GM13977 (cell line): ENCODE results near the gene ENPEP.
"Not testable (repeated sequence)": the region's sequence is repeated elsewhere in the genome, so short reads cannot be mapped to it uniquely, and the experiment has no call there.

Experiments
- DNase-seq: peaks from one replicate; pipeline ENCODE4 v3.0.0; 2012; ENCODE audit warnings: low spot score
- CTCF ChIP-seq: IDR thresholded peaks from 2 replicates; pipeline ENCODE4 v1.5.1; 2012; ENCODE audit warnings: mild to moderate bottlenecking, control low read depth; ENCODE audit not compliant: insufficient read depth; ENCODE audit errors: extremely low read depth, missing control alignments
- in situ Hi-C: fragments of 300-500 bp; cut with MboI; formaldehyde crosslinking; loops from one replicate; pipeline ENCODE4 v1.12.0; 2022; ENCODE audit warnings: low sequenced_read_pairs, low pct_unique_long_range_greater_than_20kb, mixed read lengths, inconsistent platforms; ENCODE audit not compliant: unreplicated experiment

The ENPEP gene

DNA sequence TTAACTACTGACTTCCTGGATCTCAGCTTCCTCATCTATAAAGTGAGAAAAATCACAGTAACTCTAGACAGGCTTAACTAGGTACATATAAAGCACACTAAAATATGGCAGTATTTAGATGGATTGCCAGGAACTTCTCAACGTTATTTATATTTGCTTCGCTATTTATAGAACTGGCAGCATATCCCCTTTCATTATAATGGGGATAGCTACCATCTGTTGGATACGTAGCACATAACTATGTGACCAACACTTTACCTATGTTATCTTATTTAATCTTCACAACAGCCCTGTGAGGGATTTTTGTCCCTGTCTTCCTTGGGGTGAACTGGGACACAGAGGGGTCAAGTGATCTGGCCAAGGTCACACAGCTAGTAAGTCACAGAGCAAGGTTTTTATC, 64.6 kb downstream of the ENPEP start:
- in situ Hi-C loops, result no loop called here
- DNase-seq, result no peak
- TF ChIP-seq CTCF, result no peak

- in situ Hi-C loops, result no loop called here
- DNase-seq, result no peak
- TF ChIP-seq CTCF, result no peak
Measured at GRCh38 chr4:110540982-110541451, 65.1 kb downstream of the ENPEP start.

- no peak for TF ChIP-seq CTCF
- in situ Hi-C loops, result no loop called here
Measured at GRCh38 chr4:110543577-110543976, 67.6 kb downstream of the ENPEP start.

GRCh38 chr4:110544594-110544993, 68.6 kb downstream of the ENPEP start:
- no peak for TF ChIP-seq CTCF
- in situ Hi-C loops, result no loop called here
- DNase-seq, result no peak

More at GRCh38 chr4:110543577-110543976, 67.6 kb downstream of the ENPEP start:
- no peak for DNase-seq

DNA sequence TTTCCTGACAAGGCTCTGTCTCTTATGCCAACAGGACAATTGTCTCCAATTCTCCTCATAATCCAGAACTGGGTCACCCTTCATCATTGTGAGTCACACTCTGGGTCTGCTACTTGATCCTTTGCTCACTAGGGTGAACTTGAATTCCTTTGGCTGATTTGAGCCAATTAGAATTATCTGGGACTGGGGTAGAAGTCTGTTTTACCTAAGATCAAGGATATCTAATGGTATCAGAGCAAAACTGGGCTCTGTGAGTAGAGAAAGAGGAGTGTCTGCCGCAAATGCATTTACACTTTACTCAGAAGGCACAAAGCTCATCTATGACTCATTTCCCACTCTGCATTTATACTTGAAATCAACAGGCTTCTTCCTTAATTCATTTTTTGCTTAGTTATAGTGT, 74.3 kb downstream of the ENPEP start:
- in situ Hi-C loops, result no loop called here
- DNase-seq, result no peak
- TF ChIP-seq CTCF, result no peak

DNA sequence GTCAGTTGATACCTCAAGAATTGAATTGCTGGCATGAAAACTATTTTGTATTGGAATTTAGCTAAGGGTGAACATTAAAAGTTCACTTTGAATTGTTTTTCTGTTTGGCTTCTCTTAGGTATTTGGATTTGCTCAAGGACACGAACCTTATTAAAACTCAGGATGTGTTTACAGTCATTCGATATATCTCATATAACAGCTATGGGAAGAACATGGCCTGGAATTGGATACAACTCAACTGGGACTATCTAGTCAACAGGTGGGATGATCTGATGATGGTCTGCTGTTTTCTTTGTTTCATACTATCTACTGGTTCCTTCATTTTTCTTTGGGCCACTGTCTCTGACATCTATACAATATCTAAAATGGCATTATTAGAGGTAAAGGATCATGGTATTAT, 77.2 kb downstream of the ENPEP start:
- no peak for DNase-seq
- in situ Hi-C loops, result no loop called here
- no peak for TF ChIP-seq CTCF

GRCh38 chr4:110567214-110567613, 91.3 kb downstream of the ENPEP start:
- TF ChIP-seq CTCF, result no peak
- in situ Hi-C loops, result no loop called here
- no peak for DNase-seq

DNA sequence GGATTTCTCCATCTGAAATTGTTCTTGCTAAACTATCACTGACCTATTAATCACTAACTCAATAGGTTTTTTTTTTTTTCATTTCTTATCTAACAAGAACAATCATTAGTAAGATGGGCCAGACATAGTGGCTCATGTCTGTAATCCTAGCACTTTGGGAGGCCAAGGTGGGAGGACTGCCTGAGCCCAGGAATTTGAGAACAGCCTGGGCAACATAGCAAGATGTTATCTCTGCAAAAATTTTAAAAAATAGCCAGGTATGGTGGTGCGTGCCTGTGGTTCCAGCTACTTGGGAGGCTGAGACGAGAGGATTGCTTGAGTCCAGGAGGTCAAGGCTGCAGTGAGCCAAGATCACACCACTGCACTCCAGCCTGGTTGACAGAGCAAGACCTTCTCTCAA, 100.7 kb downstream of the ENPEP start:
- DNase-seq, in situ Hi-C loops: not testable (repeated sequence)
